Right ventricle myocardium superior (tissue), 1 donor: ENCODE measurements around the gene RNF148. TPM values are rescaled to one million over a fixed set of nuclear protein-coding genes. Genes with fewer than 3 reads are reported as not detected.

ENCODE experiments used
- ATAC-seq: fragments of 200-7000 bp; cut with Tn5 transposase; one replicate; pipeline ENCODE4 v1.9.1; 2020; ENCODE audit warnings: mild to moderate bottlenecking; ENCODE audit not compliant: poor library complexity
- DNase-seq: peaks from one replicate; pipeline ENCODE4 v3.0.0-alpha.2; 2020
- intact Hi-C: fragments of 100-400 bp; cut with DNase I; formaldehyde crosslinking; loops from one replicate; pipeline ENCODE4 v1.11.2; 2022
- long read RNA-seq: library from polyadenylated mRNA; unstranded; transcript quantifications from one replicate; pipeline ENCODE4 v2.0.0, GENCODE V29; 2021
- total RNA-seq: library from RNA; stranded (reverse); fragmentation: NEBNext Ultra II Directional; extraction: Animal tissue kit (Norgen Biotek cat#: 25700); gene quantifications from one replicate; pipeline ENCODE4 v1.2.1, GENCODE V29; 2021
- donor health status: DM: no; HTN: yes; CAD: no; lungs with severe emphysema.

Gene RNF148, protein sequence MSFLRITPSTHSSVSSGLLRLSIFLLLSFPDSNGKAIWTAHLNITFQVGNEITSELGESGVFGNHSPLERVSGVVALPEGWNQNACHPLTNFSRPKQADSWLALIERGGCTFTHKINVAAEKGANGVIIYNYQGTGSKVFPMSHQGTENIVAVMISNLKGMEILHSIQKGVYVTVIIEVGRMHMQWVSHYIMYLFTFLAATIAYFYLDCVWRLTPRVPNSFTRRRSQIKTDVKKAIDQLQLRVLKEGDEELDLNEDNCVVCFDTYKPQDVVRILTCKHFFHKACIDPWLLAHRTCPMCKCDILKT
- 0.22 TPM for total RNA-seq
- long read RNA-seq: 0 reads

DNA sequence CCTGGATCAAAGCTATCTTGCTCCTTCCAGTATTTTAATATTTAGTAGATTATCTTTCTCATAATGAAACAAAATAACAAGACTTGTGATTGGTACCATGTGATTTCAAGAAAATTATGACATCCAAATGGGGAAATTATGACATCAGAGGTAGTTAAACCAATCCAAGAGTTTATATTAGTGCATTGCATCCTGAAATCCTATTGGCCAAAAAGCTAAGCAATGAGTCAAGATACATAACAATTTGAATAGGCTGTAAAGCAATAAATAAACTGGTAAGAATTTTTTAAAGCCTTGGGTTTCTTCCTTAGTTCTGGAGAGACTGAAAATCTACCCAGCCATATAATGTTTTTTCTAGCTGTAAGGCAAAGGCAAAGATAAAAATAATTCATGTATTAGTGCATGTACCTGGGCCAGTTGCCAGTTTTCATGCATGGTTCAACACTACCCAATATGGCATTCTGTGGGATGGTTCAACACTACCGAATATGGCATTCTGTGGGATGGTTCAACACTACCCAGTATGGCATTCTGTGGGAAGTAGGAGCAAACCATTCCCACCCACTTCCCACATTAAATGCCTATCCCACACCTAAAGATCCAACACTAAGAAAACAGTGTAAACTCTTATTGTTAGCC, at the start of gene RNF148:
TSS of gene RNF148 (minus strand) at position 51 of the 639 bp plus-strand sequence. CDS start 172 bp downstream, outside the sequence.
- no peak for DNase-seq
- intact Hi-C loops: no loop called here
- ATAC-seq: no peak

DNA sequence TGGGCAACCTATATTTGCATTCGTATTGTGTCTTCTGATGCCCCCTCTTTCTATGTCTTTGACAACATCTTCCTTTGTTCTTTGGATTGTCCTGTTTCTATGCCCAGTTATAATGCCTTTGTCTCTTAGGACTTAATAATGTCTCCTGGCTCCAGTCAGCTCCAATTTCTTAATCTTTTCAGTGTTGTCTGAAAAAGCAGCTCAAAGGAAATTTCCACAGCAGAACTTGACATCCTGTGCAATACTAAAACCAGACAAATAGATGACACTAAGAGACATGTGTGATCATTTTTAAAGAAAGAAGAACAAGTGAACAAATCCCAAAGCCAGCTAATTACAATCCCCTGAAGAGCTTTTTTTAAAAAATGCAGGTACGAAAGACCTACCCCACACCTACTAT, 47.7 kb upstream of the RNF148 start:
- intact Hi-C loops: no loop called here
- DNase-seq (no peak), ATAC-seq (no peak)

DNA sequence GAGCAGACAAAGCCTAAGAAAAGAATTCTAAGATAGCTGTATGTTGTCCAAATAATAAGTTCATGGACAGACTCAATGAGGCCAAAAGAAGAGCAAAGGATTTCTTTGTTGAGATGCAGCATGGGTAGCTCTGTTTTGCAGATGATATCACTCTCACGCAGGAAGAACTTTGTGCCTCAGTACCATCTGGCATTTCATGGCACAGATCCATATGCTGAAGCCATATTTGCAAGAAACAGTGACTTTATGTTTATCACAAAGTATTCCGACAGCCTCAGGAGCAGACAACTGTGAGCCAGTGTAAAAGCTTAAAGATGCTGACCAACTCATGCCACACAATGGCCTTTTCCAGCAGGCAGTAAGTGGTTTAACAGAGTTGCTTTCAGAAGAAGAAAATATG, 45.5 kb upstream of the RNF148 start:
- DNase-seq (no peak), ATAC-seq (no peak)
- intact Hi-C loops: no loop called here

DNA sequence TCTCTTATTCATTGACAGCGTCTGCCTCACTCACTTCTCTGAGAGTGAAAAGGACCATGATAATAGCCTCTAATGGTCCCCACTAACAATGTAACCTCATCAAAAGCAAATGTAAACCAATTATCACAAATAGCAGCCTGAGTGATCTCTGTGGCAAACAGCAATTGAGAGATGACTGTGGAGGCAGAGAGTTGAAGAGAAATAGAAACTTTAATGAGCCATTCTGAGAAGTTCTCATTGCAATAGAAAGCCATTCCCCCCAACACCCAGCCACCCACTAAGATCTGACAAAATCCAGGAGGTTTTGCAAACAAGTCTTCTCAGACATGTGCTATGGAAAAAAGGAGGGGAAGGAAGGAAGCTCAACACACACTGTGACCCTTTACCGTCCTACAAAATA, 44.2 kb upstream of the RNF148 start:
- intact Hi-C loops: no loop called here
- no peak for ATAC-seq
- DNase-seq: no peak

DNA sequence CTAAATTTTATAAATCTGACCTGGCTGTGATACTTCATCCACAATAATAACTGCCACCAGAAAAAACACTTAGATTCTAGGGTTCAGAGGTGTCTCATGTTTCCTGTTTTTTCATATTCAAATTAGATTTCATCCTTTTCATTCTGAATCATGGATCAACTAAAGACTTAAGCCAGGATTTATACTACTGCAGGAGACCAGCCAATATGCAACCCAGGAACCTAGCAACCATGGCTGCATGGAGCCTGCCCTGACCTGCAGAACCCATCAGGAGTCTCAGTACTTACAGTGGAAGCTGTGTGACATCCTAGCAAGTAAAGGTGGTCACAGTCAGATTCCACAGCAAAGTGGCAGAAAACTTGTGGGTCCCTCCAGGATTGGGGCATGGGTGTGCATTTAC, 40.5 kb upstream of the RNF148 start:
- ATAC-seq (no peak), DNase-seq (no peak)
- intact Hi-C loops: no loop called here

DNA sequence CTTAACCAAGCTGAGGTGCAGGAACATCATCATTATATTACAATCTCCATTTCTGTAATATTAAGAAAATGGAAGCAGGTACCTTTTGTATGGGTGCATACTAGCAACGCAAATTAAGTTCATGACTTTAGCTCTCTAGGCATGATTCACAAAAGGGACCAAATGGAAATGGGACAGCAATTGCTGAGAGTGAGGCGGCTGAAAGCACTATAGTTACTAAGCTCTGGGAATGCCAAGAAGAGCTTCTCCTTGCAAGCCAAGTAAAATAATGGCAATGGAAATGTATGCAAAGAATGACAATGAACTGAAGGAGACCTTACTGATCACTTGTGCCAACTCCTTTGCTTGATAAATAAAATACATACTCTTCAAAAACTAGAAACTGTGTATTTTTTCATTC, 36.2 kb upstream of the RNF148 start:
- ATAC-seq (no peak), DNase-seq (no peak)
- intact Hi-C loops: no loop called here

DNA sequence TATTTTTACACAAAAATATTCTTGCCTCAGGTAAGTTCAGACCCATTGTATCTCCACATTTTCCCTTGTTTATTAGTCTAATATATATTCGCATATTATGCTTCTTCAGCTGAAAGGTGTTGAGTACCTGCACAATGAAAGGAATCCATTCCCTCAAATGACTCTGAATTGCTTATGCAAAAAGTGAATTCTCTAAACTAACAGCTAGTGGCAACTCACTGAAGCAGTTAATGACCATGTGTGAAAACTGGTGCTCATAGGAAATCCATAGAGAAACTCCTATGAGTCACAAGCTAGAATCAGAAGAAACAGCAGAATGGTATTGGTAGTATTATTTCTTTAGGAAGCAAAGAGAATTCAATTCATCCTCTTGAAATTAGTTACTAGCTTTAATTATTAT, 33.5 kb upstream of the RNF148 start:
- ATAC-seq (no peak), DNase-seq (no peak)
- intact Hi-C loops: no loop called here

DNA sequence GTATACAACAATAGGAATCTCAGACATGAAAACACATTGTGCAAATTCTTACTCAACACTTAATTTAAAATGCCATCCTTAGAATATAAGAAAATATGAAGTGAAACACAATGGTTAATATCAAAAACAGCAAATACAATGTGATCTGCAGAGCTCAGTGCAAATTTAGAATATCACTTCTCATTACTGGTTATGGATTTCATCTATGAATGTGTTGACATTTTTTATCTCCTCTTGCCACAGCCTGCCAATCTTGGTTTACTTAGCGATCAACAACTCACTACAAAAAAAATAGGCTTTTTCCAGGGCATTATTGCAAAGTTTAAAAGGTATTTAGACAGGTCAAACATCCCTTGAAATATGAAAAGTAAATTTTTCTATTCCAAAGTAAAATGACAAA, 25.0 kb upstream of the RNF148 start:
- DNase-seq: no peak
- ATAC-seq: peak; percentile 82
- intact Hi-C loops: no loop called here

DNA sequence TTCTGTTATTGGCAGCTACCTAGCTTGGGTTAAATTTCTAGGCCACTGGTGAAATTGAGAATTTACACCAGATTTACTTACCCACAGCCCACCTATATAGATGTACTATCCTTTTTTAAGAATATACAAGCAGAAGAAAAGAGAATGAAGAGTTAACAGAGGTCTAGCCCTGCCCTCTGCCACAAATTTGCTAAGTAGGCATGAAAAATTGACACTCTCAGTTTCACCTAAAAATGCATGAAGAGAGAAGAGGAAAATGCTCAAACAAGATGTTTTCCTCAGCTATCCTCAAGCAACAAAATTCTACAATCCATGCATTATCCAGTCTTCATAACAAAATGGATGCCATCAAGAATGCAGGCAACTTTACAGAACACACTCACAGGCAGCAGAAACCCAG, 24.6 kb upstream of the RNF148 start:
- peak; percentile 52 for ATAC-seq
- intact Hi-C loops: no loop called here

DNA sequence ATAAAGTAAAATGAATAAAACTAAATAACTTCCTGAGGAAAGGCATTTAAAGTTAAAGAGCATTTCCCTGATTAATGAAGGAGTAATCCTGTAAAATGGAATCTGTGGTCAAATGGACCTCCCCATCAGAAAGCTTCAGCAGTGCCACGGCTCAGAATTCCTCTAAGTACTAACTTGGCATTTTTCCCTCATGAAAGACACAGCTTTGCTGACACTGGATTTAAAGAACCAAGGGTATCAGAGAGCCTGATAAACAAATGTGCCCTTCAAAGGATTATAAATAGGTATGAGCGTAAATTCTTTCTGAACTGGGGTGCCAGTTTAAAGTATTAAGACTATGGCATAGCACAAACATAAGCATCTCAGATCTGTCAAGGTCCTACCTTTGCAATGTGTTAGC, 24.2 kb upstream of the RNF148 start:
- DNase-seq: no peak
- peak; percentile 75 for ATAC-seq
- intact Hi-C loops: no loop called here

More for the DNA sequence above, 24.6 kb upstream of the RNF148 start:
- DNase-seq: no peak

DNA sequence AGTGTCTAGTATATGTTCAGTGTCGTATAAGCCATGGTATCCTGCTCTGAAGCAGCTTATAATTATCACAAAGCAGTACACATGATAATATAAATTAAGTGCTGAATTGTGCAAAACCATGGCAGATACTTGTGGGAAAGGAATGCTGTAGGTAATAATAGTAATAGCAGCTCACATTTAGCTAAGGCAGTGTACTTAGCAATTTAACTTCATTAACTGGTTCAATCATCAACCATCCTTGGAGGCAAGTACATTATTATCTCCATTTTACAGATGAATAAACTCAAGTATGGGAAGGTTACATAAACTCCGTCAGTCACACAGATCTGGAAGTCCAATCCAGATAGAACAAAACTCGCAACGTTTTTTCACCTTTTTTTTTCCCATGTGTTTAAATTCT, 21.6 kb upstream of the RNF148 start:
- ATAC-seq: no peak
- DNase-seq: no peak
- intact Hi-C loops: no loop called here

DNA sequence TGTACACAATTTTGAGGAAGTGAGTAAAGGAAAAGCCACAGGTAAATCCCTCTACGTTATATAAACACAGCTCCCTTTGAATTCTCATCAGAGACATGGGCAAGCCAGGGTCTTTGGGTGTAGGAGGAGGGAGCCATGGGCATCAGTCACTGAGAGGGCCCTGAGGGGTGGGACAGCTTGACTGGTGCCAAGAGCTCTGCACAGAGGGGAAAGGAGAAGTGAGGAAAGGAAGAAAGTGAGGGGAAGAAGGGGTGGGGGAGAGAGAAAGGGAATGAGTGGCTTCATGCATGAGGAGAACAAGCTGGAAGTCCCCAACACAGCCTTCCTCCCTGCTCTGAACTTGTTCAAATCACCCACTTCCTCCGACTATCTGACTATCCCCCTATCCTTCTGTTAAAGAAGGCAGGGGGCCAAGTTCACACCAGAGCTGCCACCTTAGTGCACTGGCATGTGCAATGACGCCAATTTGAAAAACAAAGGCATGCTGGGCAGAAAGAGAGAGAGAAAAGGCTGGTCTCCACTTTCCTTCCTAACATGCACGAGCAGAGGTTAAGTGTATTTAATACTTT, 16.4 kb upstream of the RNF148 start:
- ATAC-seq (no peak), DNase-seq (no peak)
- intact Hi-C loops: no loop called here

DNA sequence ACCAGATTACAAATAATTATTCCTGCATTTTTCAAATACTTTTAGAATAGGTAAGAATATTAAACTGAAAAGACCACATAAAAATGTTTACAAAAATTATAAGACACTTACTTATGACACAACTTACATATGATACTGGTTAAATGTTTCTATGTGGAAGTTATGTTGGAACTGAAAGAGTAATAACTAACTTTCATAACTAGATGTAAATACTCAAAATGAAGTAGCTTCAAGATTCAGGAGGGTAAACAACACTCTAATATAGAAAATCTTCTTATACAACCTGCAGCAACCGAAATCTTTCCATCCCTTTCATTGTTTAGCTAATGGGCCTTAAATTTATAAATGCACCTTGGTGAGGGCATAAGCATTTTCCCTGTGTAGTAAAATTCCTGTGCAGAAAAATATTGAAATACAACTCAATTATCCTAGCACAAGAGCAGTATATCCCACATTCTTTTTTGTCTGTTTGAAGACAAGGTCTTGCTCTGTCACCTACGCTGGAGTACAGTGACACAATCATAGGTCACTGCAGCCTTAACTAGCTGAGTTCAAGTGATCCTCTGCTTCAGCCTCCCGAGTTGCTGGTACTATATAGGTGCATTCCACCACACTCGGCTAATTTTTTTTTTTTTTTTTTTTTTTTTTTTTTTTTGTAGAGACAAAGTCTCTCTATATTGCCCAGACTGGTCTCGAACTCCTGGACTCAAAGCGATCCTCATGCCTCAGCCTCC, 14.8 kb upstream of the RNF148 start:
- DNase-seq (no peak), ATAC-seq (no peak)
- intact Hi-C loops: no loop called here

DNA sequence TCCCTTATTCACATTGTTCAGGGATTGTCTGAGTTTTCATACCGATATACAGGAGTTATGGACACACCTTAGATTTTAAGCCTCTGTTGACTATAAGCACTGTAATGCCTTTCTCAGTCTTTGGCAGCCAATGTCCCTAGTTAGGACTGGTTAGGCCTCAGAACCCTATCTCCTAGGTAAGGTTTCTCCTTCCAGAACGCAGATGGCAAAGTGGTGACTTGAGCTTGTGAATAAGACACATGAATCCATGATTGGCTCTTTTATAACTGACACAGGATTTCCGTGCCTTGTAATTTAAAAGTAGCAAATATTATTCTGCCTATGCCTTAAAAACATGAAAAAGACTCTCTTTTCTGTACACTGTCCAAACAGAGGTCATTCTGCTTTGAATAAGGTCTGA, 12.5 kb upstream of the RNF148 start:
- DNase-seq (no peak), ATAC-seq (no peak)
- intact Hi-C loops: no loop called here

DNA sequence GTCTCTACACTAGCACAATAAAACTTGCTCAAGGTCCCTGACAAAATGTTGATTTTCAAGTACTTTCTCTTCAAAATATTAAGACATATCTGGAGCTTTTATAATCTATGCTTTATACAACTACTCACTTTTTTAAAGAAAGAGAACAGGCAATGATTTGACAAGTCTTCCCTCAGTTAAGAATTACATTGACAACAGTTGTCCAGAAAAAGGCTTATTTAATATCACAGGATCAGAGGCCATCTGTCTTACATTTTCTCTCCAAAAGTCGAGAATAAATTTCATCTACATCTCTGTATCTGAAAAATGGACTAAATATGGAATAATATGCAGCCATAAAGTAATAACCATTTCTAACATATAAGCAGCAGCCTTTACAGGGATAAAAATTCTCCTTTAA, 8.2 kb upstream of the RNF148 start:
- intact Hi-C loops: no loop called here
- DNase-seq (no peak), ATAC-seq (no peak)

DNA sequence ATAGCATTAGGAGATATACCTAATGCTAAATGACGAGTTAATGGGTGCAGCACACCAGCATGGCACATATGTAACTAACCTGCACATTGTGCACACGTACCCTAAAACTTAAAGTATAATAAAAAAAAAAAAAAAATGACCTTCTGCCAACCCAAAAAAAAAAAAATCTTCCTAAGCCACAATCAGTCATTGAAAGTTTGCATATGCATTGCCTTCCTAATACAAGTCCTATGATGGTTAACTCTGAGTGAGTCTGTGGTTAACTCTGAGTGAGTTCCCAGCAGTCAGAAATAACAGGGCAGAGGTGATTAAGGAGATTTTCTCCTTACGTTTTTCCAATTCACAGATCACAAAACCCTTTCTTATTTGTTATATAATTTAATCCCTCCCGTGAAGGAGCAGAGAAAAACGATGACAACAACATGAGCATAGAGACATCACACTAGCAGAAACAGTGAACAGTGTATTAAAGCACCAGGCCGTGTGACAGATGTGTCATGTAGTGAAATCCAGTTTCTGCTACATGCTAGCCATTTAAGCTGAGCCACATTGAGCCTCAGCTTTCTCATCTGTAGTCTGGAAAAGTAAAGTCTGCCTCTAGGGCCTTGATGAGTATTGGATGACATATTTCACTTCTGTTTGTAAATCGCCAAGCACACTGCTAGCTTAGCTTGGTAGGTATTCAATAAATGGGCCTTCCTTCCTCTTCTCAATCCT, 7.4 kb upstream of the RNF148 start:
- intact Hi-C loops: no loop called here
- DNase-seq (no peak), ATAC-seq (no peak)

DNA sequence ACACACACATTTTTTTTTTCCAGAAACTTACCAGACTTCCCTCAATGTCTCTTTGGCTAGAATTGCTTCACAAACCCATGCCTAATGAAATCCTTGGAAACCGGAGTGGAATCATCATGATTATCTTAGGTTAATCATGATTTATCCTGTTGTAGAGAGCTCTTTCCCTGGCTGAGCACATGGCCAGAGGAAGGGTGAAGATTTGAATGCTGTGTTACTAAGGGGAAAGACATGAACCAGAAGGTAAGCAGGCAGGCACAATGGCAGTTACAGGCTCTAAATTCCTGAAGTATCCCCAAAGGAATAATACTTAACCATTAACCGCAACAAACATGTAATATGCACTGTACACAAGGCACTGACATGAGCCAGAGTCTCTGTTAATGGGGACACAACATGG, 4.1 kb upstream of the RNF148 start:
- DNase-seq (no peak), ATAC-seq (no peak)
- intact Hi-C loops: no loop called here

DNA sequence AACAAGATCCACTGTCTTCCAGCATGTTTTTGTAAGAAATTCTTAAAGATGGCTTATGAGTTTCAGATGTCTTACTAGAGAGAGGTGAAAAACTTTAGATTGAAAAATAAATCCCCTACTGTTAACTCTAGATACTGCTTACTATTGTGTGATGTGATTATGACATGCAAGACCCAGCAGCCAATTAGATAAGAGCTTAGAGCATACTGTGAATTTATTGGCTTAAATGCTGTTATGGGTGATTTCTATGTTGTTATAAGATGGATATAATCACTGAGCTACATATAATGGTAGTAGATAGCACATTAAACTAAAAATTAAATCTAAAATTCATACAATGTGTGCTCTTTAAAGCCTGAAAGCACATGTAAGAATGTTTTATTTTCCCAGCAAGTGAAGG, 3.7 kb downstream of the RNF148 start, which contains the start of gene RNF133:
TSS of gene RNF133 (minus strand) at position 101 of the 400 bp plus-strand sequence. CDS start 199 bp downstream, outside the sequence.
- DNase-seq: no peak

DNA sequence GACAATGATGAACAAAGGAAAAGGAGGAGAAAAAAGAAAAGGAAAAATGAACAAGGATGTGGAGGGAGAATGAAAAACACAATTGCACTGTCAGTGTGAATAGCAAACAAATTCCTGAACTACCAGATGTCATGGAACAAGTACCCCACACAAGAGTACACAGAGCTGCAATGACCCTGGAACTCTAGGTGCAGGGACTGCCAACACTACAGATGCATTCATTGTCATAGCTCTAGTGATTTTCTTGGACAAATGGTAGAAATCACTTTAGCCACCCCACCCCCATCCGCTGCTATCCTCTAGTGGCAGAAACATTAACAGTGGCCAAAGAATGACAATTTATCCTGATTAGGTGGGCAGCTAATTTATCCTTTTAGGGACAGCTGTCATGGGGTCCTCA, 6.9 kb downstream of the RNF148 start:
- ATAC-seq (no peak), DNase-seq (no peak)
- intact Hi-C loops: no loop called here

More for the DNA sequence above, 3.7 kb downstream of the RNF148 start, which contains the start of gene RNF133:
- intact Hi-C loops: no loop called here
- ATAC-seq: no peak
